ENCODE results near the gene RPUSD3. TPM values are rescaled to one million over a fixed set of nuclear protein-coding genes. Genes with fewer than 3 reads are reported as not detected.
A peak's percentile ranks its signal among the peaks of the same experiment; 100 is the strongest.

Gene RPUSD3
- total and polyA plus RNA-seq, 9 of the 15 experiments (the other 6 are each of a cell fraction or from before 2014, with no cell fraction given), result 13.8 to 99.0 (median 59.3) TPM

- TF ChIP-seq ZNF780A (CRISPR knock-in tag; IDR thresholded peaks at IDR 0.05) (no peak), PTRF (tag; IDR thresholded peaks at IDR 0.05) (no peak), ZFP30 (CRISPR knock-in tag; IDR thresholded peaks at IDR 0.05; ENCODE audit: borderline replicate concordance) (no peak), KDM5B (IDR thresholded peaks at IDR 0.05; ENCODE audit: insufficient replicate concordance, low read depth, low read length) (peak; percentile 74), TCF7L2 (IDR thresholded peaks at IDR 0.05; ENCODE audit: low read depth, low read length) (peak; percentile 95), NCOA1 (IDR thresholded peaks at IDR 0.05; ENCODE audit: low read depth) (no peak; the same call in 1 of the 2 replicates), RBM25 (IDR thresholded peaks at IDR 0.05; ENCODE audit: low read depth, low read length, severe bottlenecking) (peak; percentile 69), SETDB1 (IDR thresholded peaks at IDR 0.05; ENCODE audit: low read length) (no peak), ZNF57 (CRISPR knock-in tag; IDR thresholded peaks at IDR 0.05) (no peak), SNIP1 (IDR thresholded peaks at IDR 0.05; ENCODE audit: low read depth) (no peak), ZNF778 (CRISPR knock-in tag; IDR thresholded peaks at IDR 0.05) (no peak), MAFG (tag; conservative IDR thresholded peaks at IDR 0.05) (no peak), ZZZ3 (IDR thresholded peaks at IDR 0.05) (0 out of 2 replicates have a peak, but pooled peaks have one; percentile 62), SLC30A9 (CRISPR knock-in tag; IDR thresholded peaks at IDR 0.05) (no peak), ZC3H4 (CRISPR knock-in tag; IDR thresholded peaks at IDR 0.05; ENCODE audit: borderline replicate concordance) (no peak), ZNF551 (CRISPR knock-in tag; IDR thresholded peaks at IDR 0.05) (no peak), NFXL1 (CRISPR knock-in tag; IDR thresholded peaks at IDR 0.05) (no peak), MGA (IDR thresholded peaks at IDR 0.05) (no peak), PRMT5 (CRISPR knock-in tag; IDR thresholded peaks at IDR 0.05) (no peak)
These were observed 51.2 kb downstream of the RPUSD3 start, which contains the start of the genes ARPC4 and TADA3 (continued) for GRCh38 chr3:9792405-9793160.

All from K562 (cell line).